HG02763 (cell line): Measurements from ENCODE around the gene AUTS2.
A peak's percentile ranks its signal among the peaks of the same experiment; 100 is the strongest.

Experiments
- ATAC-seq: cut with Tn5 transposase; IDR thresholded peaks from one replicate; pipeline ENCODE4 v1.9.1; 2021; ENCODE audit warnings: mild to moderate bottlenecking, moderate library complexity; ENCODE audit not compliant: unreplicated experiment

The AUTS2 gene

DNA sequence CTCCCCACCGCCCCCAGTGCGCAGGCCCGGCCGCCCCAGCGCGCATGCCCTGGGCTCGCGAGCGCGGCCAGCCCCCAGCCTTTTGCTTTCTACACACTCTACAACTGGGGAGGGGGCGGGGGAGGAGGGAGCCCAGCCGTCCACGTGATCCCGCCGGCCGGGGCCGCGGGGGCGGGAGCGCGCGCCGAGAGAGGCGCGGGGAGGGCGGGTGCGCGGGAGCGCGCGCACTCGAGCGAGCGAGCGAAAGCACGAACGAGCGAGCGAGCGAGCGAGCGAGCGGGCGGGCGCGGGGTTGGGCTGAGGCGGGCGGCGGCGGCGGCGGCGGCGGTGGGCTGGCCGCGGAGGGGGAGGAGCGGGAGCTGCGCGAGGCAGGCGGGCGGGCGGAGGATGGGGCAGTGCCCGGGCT is at the start of gene AUTS2:
TSS of gene AUTS2 (plus strand) at position 395 of the 406 bp plus-strand sequence. CDS start 1,179 bp downstream, outside the sequence.
- peak; percentile 63 for ATAC-seq

- no peak for ATAC-seq
These were observed 47.3 kb upstream of the AUTS2 start for GRCh38 chr7:69550991-69551390.

GRCh38 chr7:69553190-69553589 is 45.1 kb upstream of the AUTS2 start:
- no peak for ATAC-seq

DNA sequence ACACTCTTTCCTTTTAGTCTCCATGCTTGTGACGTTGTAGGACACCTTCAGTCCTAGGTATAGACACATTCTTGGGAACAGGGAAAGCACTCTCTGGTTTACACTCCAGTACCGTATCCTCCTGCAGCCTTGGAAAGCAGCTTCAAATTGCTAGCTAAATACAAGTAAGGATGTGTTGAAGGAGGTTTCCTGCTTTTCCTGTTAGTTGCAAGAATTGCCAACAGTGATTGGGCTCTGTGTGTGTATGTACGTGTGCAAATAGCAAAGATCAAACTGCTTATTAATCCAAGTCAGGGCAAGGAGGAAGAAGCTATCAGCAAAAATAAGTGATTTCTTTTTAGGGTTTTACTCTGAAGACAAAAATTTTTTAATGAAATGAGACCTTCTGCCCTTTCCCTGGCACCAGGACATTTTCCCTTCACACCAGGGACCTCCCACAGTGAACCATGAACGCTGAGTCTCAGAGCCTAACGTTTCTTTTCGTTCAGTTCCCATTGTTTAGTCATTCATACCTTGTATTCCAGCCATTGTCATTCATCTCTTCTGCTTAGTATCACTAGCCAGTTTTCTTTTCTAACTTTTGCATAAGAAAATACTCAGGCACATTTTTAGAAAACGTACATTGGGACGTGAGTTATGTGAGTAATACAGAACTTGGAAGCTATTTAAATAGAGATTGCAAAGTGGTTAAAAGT is 36.9 kb upstream of the AUTS2 start:
- no peak for ATAC-seq

- ATAC-seq = peak; percentile 44
These were observed 33.5 kb upstream of the AUTS2 start for GRCh38 chr7:69564454-69565417.

GRCh38 chr7:69567800-69568199 is 30.5 kb upstream of the AUTS2 start:
- ATAC-seq = no peak

DNA sequence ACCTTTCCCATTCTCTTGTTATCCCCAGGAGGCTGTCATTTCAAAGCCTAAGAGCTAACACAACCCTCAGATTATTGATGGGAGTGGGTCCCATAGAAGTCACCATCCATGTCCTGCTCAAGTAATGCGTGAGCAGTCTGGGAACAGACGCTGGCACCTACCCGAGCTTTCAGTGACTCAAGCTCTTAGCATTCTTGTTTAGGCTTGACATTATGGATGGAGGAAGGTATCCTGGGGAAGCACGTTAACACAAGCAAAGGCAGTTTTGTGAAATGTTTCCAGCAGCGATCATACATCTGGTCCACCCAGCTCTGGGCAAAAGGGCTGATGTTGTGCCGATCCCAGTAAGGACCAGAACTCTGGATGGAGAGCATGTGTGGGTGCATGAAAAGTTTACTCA is 30.0 kb upstream of the AUTS2 start:
- no peak for ATAC-seq

DNA sequence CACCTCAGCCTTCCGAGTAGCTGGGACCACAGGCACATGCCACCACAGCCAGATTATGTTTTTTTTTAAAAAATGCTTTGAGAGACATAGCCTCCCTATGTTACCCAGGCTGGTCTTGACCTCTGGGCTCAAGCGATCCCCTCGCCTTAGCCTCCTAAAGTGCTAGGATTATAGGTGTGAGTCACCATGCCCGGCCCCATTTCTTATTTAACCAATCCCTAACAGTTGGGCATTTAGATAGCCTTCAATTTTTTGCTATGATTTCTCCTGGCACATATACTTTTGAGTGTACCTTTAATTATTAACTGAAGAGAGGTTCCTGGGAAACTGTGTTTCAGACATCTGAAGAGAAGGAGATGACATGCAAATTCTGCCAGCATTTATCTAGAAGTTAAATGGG is 22.6 kb upstream of the AUTS2 start:
- ATAC-seq = no peak

GRCh38 chr7:69577221-69577620 is 21.1 kb upstream of the AUTS2 start:
- ATAC-seq = no peak

DNA sequence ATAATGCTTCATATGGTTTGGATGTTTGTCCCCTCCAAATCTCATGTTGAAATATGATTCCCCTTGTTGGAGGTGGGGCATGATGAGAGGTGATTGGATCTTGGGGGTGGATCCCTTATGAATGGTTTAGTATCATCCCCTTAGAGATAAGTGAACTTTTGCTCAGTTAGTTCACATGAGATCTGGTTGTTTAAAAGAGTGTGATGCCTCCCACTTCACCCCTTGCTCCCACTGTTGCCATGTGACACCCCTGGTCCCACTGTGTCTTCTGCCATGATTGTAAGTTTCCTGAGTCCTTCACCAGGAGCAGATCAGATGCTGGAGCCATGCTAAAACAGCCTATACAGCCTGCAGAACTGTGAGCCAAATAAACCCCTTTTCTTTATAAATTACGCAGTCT is 13.1 kb upstream of the AUTS2 start:
- ATAC-seq = no peak

DNA sequence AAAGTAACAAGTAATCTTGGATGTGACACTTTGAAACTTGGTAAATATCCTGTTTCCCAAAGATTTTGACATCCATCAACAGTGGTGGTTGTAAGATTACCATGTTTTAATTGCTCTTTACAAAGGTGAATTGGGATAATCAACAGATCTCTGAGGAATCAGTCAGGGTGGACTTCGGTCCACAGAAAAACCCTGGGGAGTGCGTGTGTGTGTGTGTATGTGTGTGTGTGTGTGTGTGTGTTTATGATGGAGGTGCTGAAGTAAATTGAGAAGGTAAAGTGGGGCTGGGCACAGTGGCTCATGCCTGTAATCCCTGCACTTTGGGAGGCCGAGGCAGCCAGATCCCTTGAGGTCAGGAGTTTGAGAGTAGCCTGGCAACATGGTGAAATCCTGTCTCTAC is 12.0 kb upstream of the AUTS2 start:
- ATAC-seq = no peak

DNA sequence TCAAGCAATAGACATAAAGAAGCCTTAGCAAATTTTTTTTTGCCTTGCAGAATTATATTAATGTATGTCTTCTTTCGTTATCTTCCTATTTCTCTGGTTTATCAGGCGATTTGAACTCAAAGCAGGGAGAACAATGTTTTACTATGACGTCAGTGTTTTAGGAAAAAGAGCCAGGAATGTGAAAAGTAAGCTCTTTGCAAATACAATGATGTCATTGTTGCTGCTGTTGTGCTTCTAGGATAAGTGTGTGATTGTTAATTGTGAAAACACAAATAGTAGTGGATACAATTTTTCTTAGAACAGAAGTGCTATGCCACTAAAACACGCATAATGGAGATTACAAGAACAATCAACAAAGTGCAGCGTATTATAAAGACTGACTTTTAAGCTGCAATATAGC is 9.5 kb upstream of the AUTS2 start:
- no peak for ATAC-seq

DNA sequence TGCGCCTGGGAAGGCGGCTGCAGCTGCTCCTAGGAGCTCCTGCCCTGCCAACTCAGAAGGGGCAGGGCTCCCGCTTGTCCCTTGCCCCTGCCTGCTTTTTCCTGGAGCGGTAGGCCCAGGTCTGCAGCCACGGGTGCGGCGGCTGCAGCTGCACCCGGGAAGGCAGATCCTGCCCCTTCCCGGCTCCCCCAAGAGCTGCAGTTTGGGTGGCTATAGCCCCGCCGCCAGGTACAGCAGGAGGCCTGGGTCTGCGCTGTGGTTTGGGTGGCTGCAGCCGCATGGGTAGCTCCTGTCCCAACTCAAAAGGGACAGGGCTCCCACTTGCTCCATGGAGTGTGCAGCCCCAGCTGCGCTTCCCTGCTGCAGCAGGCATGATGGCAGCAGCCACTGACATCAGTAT is 6.5 kb upstream of the AUTS2 start:
- ATAC-seq = no peak

DNA sequence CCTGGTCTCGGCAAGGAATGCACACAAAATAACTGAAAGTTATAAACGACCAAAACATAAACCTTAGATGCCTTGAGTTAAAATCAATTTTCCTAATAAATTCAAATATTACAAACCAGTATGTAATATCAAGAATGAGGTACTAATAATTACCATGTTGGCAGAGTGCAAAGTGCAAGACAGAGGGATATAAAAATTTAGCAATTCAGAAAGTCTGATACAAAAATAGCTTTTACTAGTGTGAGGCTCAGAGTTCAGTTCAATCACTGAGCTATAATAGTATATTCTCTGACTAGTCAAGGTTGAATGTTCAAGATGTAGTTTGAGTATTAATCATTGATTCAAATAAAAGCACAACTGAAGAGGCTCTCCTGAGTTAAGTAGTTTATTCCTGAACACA is 4.8 kb upstream of the AUTS2 start:
- ATAC-seq = no peak

DNA sequence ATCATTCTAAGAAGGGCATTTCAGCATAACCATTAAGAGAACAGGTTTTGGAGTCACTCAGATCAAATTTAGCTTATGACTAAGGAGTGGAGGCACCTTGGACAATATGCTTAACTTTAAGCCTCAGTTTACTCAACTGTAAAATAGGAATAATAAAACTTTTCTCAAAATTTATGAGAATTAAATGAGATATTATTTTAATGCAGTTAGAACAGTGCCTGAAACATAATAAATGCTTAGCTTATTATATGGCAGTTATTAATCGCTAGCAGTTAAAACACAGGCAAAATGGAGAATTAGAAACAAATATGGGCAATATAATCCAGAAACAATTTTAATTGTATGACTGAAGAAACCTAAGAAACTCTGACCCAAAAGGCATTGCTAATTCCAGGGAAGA is 2.9 kb upstream of the AUTS2 start:
- no peak for ATAC-seq

GRCh38 chr7:69596056-69596455 is 2.2 kb upstream of the AUTS2 start:
- ATAC-seq = no peak

- peak; percentile 6 for ATAC-seq
These were observed 1.5 kb upstream of the AUTS2 start for GRCh38 chr7:69596723-69597277.

DNA sequence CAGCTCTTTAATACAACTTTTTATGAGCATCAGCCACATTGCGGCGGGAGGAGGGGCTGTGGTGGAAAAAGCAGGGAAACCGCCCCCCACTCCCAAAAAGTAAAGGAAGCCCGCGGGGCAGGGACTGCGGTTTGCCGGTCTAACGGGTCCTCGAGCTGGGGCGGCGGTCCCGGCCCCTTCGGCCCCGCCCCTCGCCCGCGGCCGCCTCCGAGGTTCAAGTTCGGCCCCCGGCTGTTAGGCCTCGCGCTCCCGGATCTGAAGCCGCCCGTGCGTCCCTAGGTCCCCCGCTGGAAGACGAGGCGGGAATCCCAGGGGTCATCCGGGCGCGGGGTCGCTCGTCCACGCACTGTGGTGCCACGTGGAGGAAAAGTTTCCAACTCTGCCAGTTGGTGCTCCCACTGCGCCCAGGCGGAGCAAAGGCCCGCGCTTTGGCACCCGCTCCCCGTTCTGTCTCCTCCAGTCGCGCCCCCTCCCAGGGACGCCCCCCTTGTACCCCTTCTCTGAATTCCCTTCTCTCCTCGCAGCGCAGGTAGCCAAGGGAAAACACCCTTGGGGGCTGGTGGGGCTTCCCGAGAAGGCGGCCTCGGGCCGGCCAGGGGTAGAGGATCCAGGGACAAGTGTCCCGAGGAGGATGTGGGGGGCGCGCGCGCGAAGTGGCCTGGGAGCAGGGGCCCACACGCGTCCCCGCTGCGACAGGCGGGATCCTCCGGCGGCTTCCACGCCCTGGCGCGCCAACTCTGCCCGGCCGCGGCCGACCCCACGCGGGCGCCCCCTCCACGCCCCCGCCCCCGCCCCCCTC is 798 bp upstream of the AUTS2 start:
- ATAC-seq = peak; percentile 19

GRCh38 chr7:69598487-69599285 is 411 bp downstream of the AUTS2 start:
- ATAC-seq = no peak

GRCh38 chr7:69599286-69599954 is 1.1 kb downstream of the AUTS2 start:
- ATAC-seq = no peak
